Activated T-cell treated with anti-CD3 and anti-CD28 coated beads for 24 hours (primary cell): ENCODE measurements around the gene SP100.

Experiments used
- DNase-seq: peaks from one replicate; pipeline ENCODE4 v3.0.0-alpha.2; 2020; ENCODE audit warnings: low read depth

SP100 gene

GRCh38 chr2:230552181-230552580 is 136.2 kb downstream of the SP100 start:
- DNase-seq: no peak

DNA sequence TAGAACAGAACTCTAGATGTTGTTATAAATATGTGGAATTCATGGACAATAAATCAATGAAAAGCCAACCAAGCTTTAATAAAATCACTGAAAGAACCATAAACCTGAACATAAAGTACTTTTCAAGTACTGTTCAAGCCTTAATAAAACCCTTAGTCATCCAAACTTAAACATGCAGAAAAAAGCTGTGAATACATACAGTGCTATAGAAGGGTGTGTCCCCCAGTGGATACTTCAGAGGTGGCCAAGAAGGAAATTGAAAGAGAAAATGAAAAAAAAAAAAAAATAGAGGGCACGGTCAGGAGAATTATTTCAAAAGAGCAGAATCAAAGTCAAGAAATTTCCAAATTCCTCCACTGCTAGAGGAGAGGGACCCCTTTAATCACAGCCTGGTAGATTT is 141.1 kb downstream of the SP100 start:
- no peak for DNase-seq

DNA sequence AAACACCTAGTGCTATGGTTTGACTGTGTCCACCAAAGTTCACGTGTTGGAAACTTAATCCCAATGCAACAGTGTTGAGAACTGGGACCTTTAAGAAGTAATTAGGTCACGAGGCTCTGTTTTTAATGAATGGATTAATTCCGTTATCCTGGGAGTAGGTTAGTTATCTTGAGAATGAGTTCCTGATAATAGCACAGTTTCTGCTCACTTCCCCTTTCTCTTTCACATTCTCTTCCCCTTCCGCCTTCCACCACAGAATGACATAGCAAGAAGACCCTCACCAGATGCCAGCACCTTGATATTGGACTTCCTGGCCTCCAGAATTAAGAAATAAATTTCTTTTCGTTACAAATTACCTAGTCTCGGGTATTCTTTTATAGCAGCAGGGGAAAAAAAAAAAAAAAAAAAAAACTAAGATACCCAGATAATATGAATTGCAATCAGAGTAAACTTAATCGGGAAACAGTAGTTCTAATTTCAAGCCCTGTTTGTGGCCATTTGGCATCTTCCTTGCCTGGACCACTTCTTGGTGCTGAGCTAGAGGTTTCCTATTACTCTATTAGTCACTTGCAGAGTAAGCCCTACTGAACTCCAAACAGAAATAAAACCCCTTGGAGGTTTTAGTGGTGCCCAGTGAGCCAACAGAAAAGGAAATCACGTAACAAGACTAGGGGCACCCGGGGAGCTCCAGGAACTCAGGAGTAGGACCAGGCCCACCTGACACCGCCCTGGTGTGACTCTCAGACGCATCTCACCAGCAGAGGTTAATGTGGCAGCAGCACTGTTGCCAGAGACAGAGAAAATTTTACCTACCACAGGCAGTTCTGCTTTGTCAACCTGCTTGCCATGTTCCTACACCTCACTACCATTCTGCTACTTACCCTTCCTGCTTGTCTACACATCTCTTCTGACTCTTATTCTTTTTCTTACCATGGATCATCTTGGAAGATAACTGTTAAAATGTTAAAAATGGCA is 149.1 kb downstream of the SP100 start:
- DNase-seq: no peak

DNA sequence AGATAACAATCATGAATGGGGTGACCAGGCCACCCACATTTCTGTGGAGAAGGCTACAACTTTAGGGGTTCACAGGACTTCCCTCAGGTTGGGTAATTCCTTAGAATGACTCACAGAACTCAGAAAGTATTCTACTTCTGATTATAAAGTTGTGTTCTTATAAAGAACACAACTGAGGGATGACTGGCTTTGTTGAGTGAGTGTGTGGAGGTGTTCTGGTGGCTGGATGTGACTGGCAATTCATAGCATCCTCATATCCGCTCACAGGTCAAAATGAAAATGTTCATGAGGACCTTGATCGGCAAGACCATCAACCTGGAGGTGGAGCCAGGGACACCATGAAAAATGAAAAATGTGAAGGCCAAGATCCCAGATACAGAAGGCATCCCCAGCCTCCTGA is 153.3 kb downstream of the SP100 start:
- DNase-seq: no peak

- no peak for DNase-seq
Observed at GRCh38 chr2:230570987-230571386, 155.0 kb downstream of the SP100 start.

- DNase-seq: peak; percentile 41
Observed at GRCh38 chr2:230575642-230576324, 159.8 kb downstream of the SP100 start.

- DNase-seq: no peak
Observed at GRCh38 chr2:230577114-230577513, 161.1 kb downstream of the SP100 start.

GRCh38 chr2:230578106-230578505 is 162.1 kb downstream of the SP100 start:
- DNase-seq: no peak

DNA sequence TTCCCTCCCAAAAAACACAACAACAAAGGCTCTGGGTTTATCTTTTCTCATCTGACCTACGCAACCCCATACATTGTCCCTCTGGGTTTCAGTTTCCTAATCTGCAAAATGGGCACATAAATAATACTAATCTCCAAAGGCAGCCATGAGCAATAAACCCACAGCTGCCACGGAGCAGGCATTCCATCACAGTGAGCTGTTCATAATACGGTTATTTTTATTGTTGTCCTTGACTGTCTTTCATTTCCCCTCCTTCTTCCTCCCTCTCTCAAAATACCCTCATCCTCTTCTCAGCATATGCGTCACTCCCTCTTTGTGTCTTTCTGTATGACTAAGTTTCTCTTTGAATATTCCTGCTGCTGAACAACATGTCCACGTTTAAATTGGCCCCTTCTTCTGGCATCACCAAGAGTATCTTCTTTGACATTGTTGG is 166.9 kb downstream of the SP100 start:
- no peak for DNase-seq

- DNase-seq: no peak
Observed at GRCh38 chr2:230583581-230583980, 167.6 kb downstream of the SP100 start.

DNA sequence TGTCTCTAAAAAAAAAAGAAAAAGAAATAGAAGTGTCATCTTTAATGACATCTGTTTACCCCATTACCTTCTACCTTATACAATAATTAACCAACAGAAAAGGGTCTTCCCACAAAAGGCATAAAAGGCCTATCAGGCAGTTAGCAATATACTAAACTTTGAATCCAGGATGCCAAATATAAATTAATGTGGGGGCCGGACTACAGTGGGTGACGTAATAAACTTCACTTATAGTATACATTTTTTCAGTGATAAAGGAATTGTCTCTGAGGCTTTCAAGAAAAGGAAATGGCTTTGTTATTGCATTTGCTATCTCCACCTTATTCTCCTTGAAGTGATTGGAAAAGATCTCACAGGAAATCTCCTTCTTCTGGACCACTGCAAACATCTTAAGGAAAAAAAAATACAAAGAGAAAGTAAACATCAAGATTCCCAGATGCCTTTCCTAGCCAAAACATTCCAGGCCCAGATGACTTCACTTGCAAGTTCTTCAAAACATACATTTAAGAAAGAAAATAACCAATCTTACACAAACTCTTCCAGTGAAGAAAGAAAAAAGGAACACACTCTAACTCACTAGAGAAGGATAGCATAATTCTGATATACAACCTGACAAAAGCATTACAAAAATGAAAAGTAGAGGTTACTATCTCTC is 170.5 kb downstream of the SP100 start:
- DNase-seq: no peak

GRCh38 chr2:230589025-230589424 is 173.0 kb downstream of the SP100 start:
- no peak for DNase-seq

GRCh38 chr2:230589497-230590015 is 173.6 kb downstream of the SP100 start:
- DNase-seq: no peak

DNA sequence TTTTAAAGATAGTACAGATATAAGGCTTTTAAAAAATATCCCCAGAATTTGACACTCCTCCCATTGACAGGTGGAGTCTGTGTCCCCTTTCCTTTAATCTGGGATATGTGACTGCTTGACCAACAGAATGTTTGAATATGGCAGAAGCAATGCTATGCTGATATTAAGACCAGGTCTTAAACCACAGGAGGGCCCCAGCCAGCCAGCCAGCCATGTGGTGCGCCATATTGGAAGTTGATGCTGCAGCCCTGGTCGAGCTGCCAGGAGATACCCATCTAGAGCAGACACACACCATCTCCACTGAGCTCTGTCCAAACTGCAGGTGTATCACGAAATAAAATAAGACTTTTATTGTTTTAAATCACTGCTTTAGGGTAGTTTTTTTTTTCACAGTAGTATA is 174.3 kb downstream of the SP100 start:
- no peak for DNase-seq

DNA sequence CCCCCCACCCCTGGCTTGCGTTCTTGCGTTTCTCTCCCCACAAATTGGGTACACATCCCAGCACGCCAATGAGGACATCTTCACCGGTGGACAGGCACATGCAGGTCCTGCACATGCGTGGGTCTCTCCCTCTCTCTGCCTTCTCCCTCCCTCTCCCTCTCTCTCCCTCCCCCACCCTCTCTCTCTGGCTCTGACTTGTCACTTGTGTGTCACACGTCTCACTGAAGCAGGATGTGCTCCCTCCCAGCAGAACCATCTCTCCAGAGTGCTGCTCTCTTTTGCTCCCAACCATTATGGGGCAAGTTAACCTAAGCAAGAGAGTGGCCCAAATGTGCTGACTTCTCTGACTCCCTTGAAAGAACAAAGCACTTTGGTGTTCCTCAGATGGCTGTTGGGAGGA is 175.8 kb downstream of the SP100 start:
- DNase-seq: no peak

GRCh38 chr2:230592775-230593174 is 176.8 kb downstream of the SP100 start:
- no peak for DNase-seq
